Osteoblast (primary cell): Measurements from ENCODE around the gene ITPRID2. TPM values are rescaled to one million over a fixed set of nuclear protein-coding genes. Genes with fewer than 3 reads are reported as not detected.
"Not testable (repeated sequence)": the region's sequence is repeated elsewhere in the genome, so short reads cannot be mapped to it uniquely, and the experiment has no call there.

ENCODE experiments used
- DNase-seq: peaks from one replicate; pipeline ENCODE4 v3.0.0; 2011; ENCODE audit warnings: low spot score, mixed read lengths; ENCODE audit not compliant: insufficient read length; ENCODE audit errors: missing footprints
- H2AFZ ChIP-seq: 2 replicates; pipeline ENCODE4 v1.6.0; 2011; ENCODE audit warnings: mild to moderate bottlenecking, low read length
- H3K27ac ChIP-seq: 2 replicates; pipeline ENCODE4 v1.5.1; 2011; ENCODE audit warnings: mild to moderate bottlenecking, low read depth, low read length, moderate library complexity
- H3K27me3 ChIP-seq: 2 replicates; pipeline ENCODE4 v1.6.0; 2012; ENCODE audit warnings: mild to moderate bottlenecking, control low read depth, inconsistent platforms, low read length, moderate library complexity; ENCODE audit not compliant: insufficient read depth
- H3K36me3 ChIP-seq: 2 replicates; pipeline ENCODE4 v1.5.1; 2011; ENCODE audit warnings: mild to moderate bottlenecking, low read length, control low read depth, moderate library complexity; ENCODE audit not compliant: insufficient read depth
- H3K4me1 ChIP-seq: 2 replicates; pipeline ENCODE4 v1.5.1; 2011; ENCODE audit warnings: mild to moderate bottlenecking, low read length, control low read depth, moderate library complexity; ENCODE audit not compliant: insufficient read depth
- H3K4me2 ChIP-seq: 2 replicates; pipeline ENCODE4 v1.6.0; 2011; ENCODE audit warnings: mild to moderate bottlenecking, low read length; ENCODE audit not compliant: insufficient read depth
- H3K4me3 ChIP-seq: fragments of 200-600 bp; sonication (generic); 3 replicates; pipeline ENCODE4 v1.5.1; 2012; ENCODE audit warnings: mild to moderate bottlenecking, low read length, inconsistent platforms; ENCODE audit not compliant: insufficient read depth
- H3K79me2 ChIP-seq: 2 replicates; pipeline ENCODE4 v1.6.0; 2012; ENCODE audit warnings: mild to moderate bottlenecking, low read length, control low read depth, inconsistent platforms; ENCODE audit not compliant: insufficient read depth
- H3K9me3 ChIP-seq: 2 replicates; pipeline ENCODE4 v1.5.1; 2011; ENCODE audit warnings: low read depth, low read length, control low read depth
- H4K20me1 ChIP-seq: 2 replicates; pipeline ENCODE4 v1.6.0; 2012; ENCODE audit warnings: mild to moderate bottlenecking, low read length, control low read depth; ENCODE audit not compliant: insufficient read depth
- CTCF ChIP-seq: IDR thresholded peaks from 2 replicates; pipeline ENCODE4 v1.5.1; 2011; ENCODE audit warnings: mild to moderate bottlenecking, low read depth, low read length, moderate library complexity; ENCODE audit errors: extremely low read depth
- total RNA-seq: library from RNA; depleted of rRNA; stranded (reverse); fragments of >200 nt; gene quantifications from 2 replicates; pipeline ENCODE4 v1.2.3, GENCODE V29; 2012

The ITPRID2 gene
- total RNA-seq, 1 donor, result 108 TPM

- H3K4me1 ChIP-seq, result peaks cover 21% of the 10 kb centered on the region
- no peaks in the 10 kb centered on the region for H3K27me3 ChIP-seq
- peak; percentile 62 for TF ChIP-seq CTCF
- H3K36me3 ChIP-seq, result no peaks in the 10 kb centered on the region
- H3K27ac ChIP-seq, result peak overlapping the region; percentile 28
- no peaks in the 10 kb centered on the region for H4K20me1 ChIP-seq
- DNase-seq, result peak; percentile 87
- H3K4me2 ChIP-seq, result peak overlapping the region; percentile 74
- H2AFZ ChIP-seq, result peak overlapping the region; percentile 83
- no peaks in the 10 kb centered on the region for H3K79me2 ChIP-seq
- peak overlapping the region; percentile 68 for H3K4me3 ChIP-seq
- no peaks in the 10 kb centered on the region for H3K9me3 ChIP-seq
Observed at GRCh38 chr2:181953881-181954537, 62.5 kb downstream of the ITPRID2 start.

- Histone ChIP-seq H3K4me1 (peaks cover 18% of the 10 kb centered on the region), H3K4me3 (peak overlapping the region; percentile 68), H4K20me1 (no peaks in the 10 kb centered on the region), H2AFZ (peak overlapping the region; percentile 83), H3K27ac (peak overlapping the region; percentile 28), H3K9me3 (no peaks in the 10 kb centered on the region), H3K79me2 (no peaks in the 10 kb centered on the region), H3K4me2 (peak overlapping the region; percentile 74), H3K27me3 (no peaks in the 10 kb centered on the region), H3K36me3 (no peaks in the 10 kb centered on the region)
- no peak for TF ChIP-seq CTCF
- DNase-seq, result no peak
Observed at GRCh38 chr2:181954538-181954883, 63.0 kb downstream of the ITPRID2 start.

- H3K79me2 ChIP-seq, result no peaks in the 10 kb centered on the region
- H4K20me1 ChIP-seq, result no peaks in the 10 kb centered on the region
- TF ChIP-seq CTCF, result no peak
- H3K27me3 ChIP-seq, result no peaks in the 10 kb centered on the region
- no peaks in the 10 kb centered on the region for H3K9me3 ChIP-seq
- H2AFZ ChIP-seq, result no peak overlapping the region
- no peak overlapping the region for H3K4me3 ChIP-seq
- no peaks in the 10 kb centered on the region for H3K36me3 ChIP-seq
- peaks cover 19% of the 10 kb centered on the region for H3K4me1 ChIP-seq
- peak overlapping the region; percentile 74 for H3K4me2 ChIP-seq
- peak overlapping the region; percentile 28 for H3K27ac ChIP-seq
- DNase-seq, result peak; percentile 78
Observed at GRCh38 chr2:181955010-181955409, 63.5 kb downstream of the ITPRID2 start.

GRCh38 chr2:181955866-181956265 is 64.3 kb downstream of the ITPRID2 start:
- DNase-seq, H2AFZ ChIP-seq, H3K4me2 ChIP-seq, H3K79me2 ChIP-seq, H3K4me3 ChIP-seq, H3K27ac ChIP-seq, H3K9me3 ChIP-seq, H3K27me3 ChIP-seq, H3K36me3 ChIP-seq, H4K20me1 ChIP-seq: not testable (repeated sequence)
- peaks cover 19% of the 10 kb centered on the region for H3K4me1 ChIP-seq
